Measurements from ENCODE around the gene TMED6.

GRCh38 chr16:69302301-69302700, 49.3 kb downstream of the TMED6 start:
- TF ChIP-seq CTCF (IDR thresholded peaks at IDR 0.05 in 4 of 5, conservative IDR thresholded peaks at IDR 0.05 in 1 of 5) (no peak), POLR2A (IDR thresholded peaks at IDR 0.05) (no peak)

Measured in gastrocnemius medialis (tissue), 4 donors.